Natural killer cell (primary cell): ENCODE results near the gene PPP1R3D. TPM values are rescaled to one million over a fixed set of nuclear protein-coding genes. Genes with fewer than 3 reads are reported as not detected.

Experiments used
- ATAC-seq, 3 donors: fragments of 150-1000 bp in 2 of 3; fragments of 200-7000 bp in 1 of 3; cut with Tn5 transposase; 1 replicate in 1 of 3; 2 replicates in 2 of 3; pipeline ENCODE4 v1.10.0; 2021; ENCODE audit warnings: mild to moderate bottlenecking in 2 of 3, moderate library complexity in 2 of 3
- DNase-seq, 2 donors: peaks; one replicate each; pipeline versions ENCODE4 v3.0.0 to v3.0.0-alpha.2; 2013 to 2021; ENCODE audit warnings: mixed read lengths in 1 of 2
- H3K27ac ChIP-seq: one replicate; pipeline ENCODE4 v1.5.1; 2013; ENCODE audit warnings: mild to moderate bottlenecking, low read length
- H3K27me3 ChIP-seq: one replicate; pipeline ENCODE4 v1.6.1; 2013; ENCODE audit warnings: low read length; ENCODE audit not compliant: control insufficient read depth, insufficient read depth
- H3K36me3 ChIP-seq: one replicate; pipeline ENCODE4 v1.6.1; 2013; ENCODE audit warnings: low read length; ENCODE audit not compliant: control insufficient read depth, insufficient read depth
- H3K4me1 ChIP-seq: one replicate; pipeline ENCODE4 v1.6.1; 2013; ENCODE audit warnings: low read length; ENCODE audit not compliant: control insufficient read depth, insufficient read depth
- H3K4me3 ChIP-seq: one replicate; pipeline ENCODE4 v1.5.1; 2013; ENCODE audit warnings: low read length
- H3K9me3 ChIP-seq: one replicate; pipeline ENCODE4 v1.6.1; 2013; ENCODE audit warnings: low read length; ENCODE audit not compliant: control insufficient read depth, insufficient read depth
- H3K27ac Mint-ChIP-seq, 2 donors: one replicate each; pipeline ENCODE4 v1.8.0; 2022; ENCODE audit warnings: mild to moderate bottlenecking in 2 of 2, mixed read lengths in 2 of 2, moderate library complexity in 1 of 2
- H3K27me3 Mint-ChIP-seq, 2 donors: one replicate each; pipeline ENCODE4 v1.8.0; 2022; ENCODE audit warnings: low read depth in 2 of 2, mixed read lengths in 2 of 2
- H3K36me3 Mint-ChIP-seq: one replicate; pipeline ENCODE4 v1.8.0; 2022; ENCODE audit warnings: mixed read lengths
- H3K4me1 Mint-ChIP-seq, 2 donors: one replicate each; pipeline ENCODE4 v1.8.0; 2022; ENCODE audit warnings: mixed read lengths in 2 of 2
- H3K4me3 Mint-ChIP-seq: one replicate; pipeline ENCODE4 v1.8.0; 2022; ENCODE audit warnings: mild to moderate bottlenecking, moderate library complexity, mixed read lengths
- H3K9me3 Mint-ChIP-seq, 2 donors: one replicate each; pipeline ENCODE4 v1.8.0; 2022; ENCODE audit warnings: mixed read lengths in 2 of 2
- WGBS: methylation state at CpG from one replicate; pipeline ENCODE4 v1.1.7; 2013; ENCODE audit warnings: missing lambda C conversion rate; ENCODE audit not compliant: insufficient coverage; 5-methylcytosine and 5-hydroxymethylcytosine counted together
- intact Hi-C: fragments of 100-400 bp; cut with micrococcal nuclease; formaldehyde crosslinking; loops from one replicate; pipeline ENCODE4 v1.14.2; 2022
- total RNA-seq, 4 donors: library from RNA; stranded (reverse); fragments of 120-200 nt in 1 of 4; gene quantifications; one replicate each; pipeline versions ENCODE4 v1.2.3 to v1.2.4, GENCODE V29; 2013 to 2022
- TF ChIP-seq, protein P1 (sequence below): fragments of 200-600 bp; IDR thresholded peaks from one replicate; pipeline ENCODE4 v1.8.0; 2022; ENCODE audit warnings: antibody characterized with exemption

PPP1R3D gene
- total RNA-seq, 3 donors from 2014 or later (not counting 1 experiment from before 2014, with no cell fraction given): 3.5 to 6.9 (median 6.7) TPM

DNA sequence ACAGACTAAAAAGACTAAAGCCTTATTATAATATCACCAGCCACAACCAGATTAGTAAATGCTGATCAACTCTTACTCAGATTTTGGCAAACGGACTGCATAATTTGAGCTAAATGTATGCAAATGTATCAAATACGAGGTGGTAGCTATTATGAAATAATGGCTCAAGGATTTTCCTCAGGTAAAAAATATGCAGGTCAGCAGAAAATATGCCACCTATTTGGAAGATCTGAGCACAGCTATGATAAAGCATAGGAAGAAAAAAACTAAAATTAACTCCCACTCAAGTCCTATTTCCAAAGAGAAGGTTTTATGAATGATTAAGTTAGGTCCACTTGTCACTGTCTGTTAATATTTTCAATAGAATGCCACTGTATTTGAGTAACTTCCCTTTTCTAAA, 29.1 kb downstream of the PPP1R3D start:
- intact Hi-C loops: no loop called here
- Mint-ChIP-seq H3K27me3 (peaks cover 0 to 3% of the 10 kb centered on the region in 2 donors), H3K4me3 (no peak overlapping the region), H3K36me3 (no peaks in the 10 kb centered on the region), H3K4me1 (no peaks in the 10 kb centered on the region), H3K27ac (no peak overlapping the region), H3K9me3 (no peaks in the 10 kb centered on the region)
- H3K27ac ChIP-seq: no peak overlapping the region
- TF ChIP-seq, protein P1, sequence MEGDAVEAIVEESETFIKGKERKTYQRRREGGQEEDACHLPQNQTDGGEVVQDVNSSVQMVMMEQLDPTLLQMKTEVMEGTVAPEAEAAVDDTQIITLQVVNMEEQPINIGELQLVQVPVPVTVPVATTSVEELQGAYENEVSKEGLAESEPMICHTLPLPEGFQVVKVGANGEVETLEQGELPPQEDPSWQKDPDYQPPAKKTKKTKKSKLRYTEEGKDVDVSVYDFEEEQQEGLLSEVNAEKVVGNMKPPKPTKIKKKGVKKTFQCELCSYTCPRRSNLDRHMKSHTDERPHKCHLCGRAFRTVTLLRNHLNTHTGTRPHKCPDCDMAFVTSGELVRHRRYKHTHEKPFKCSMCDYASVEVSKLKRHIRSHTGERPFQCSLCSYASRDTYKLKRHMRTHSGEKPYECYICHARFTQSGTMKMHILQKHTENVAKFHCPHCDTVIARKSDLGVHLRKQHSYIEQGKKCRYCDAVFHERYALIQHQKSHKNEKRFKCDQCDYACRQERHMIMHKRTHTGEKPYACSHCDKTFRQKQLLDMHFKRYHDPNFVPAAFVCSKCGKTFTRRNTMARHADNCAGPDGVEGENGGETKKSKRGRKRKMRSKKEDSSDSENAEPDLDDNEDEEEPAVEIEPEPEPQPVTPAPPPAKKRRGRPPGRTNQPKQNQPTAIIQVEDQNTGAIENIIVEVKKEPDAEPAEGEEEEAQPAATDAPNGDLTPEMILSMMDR: no peak
- 96% methylated on average over 2 of the region's 2 CpGs for WGBS
- H3K36me3 ChIP-seq: no peaks in the 10 kb centered on the region
- no peak for ATAC-seq
- H3K9me3 ChIP-seq: no peaks in the 10 kb centered on the region
- H3K27me3 ChIP-seq: no peaks in the 10 kb centered on the region
- no peak for DNase-seq
- H3K4me1 ChIP-seq: no peaks in the 10 kb centered on the region
- H3K4me3 ChIP-seq: no peak overlapping the region

DNA sequence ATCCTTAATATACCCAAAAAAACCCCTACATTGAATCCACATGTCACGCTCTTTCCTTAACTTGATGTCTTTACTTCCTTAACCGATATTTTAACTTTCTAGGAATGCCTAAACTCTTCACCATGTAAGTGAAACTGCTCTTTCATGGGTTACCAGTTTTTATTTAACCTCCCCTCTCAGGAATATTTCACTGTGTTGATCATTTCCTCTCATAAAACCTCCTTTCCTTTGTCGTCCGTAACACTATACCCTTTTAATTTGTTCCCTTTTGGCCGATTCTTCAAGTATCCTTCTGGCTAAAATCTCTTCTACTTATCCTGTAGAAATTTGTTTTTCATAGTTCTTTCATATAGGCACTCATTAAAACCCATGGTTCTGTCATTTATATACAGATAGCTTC, 31.2 kb downstream of the PPP1R3D start:
- Histone ChIP-seq H3K27me3 (no peaks in the 10 kb centered on the region), H3K4me3 (no peak overlapping the region), H3K9me3 (no peaks in the 10 kb centered on the region), H3K27ac (no peak overlapping the region), H3K36me3 (no peaks in the 10 kb centered on the region), H3K4me1 (no peaks in the 10 kb centered on the region)
- peaks cover 0 to 3% of the 10 kb centered on the region in 2 donors for H3K27me3 Mint-ChIP-seq
- intact Hi-C loops: no loop called here
- DNase-seq (no peak), ATAC-seq (no peak)
- no peaks in the 10 kb centered on the region for H3K36me3 Mint-ChIP-seq
- H3K4me1 Mint-ChIP-seq: no peaks in the 10 kb centered on the region
- H3K27ac Mint-ChIP-seq: no peak overlapping the region
- no peak overlapping the region for H3K4me3 Mint-ChIP-seq
- no peaks in the 10 kb centered on the region for H3K9me3 Mint-ChIP-seq
- WGBS: 97% methylated on average over 5 of the region's 5 CpGs
- TF ChIP-seq, protein P1: no peak

DNA sequence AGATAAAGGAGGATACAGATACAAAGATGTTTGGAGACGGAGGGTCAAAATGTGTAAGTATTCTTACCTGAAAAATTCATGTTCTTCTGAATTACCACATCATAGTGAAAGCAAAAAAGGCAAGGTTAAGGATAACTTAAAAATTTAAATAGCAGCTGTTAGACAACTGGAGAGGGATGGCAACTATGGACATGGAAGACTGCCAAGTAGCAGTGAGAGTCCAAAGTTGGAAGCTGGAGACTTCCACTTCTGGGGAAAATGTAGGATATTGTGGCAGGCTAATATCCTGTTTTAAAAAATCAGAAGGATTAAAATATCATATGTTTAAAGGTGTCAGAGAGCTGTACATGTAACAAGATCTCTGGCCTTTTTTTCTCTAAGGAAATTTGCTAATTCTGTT, 36.5 kb downstream of the PPP1R3D start:
- ATAC-seq (no peak), DNase-seq (no peak)
- TF ChIP-seq, protein P1: no peak
- Histone ChIP-seq H3K9me3 (no peaks in the 10 kb centered on the region), H3K4me3 (no peak overlapping the region), H3K27me3 (no peaks in the 10 kb centered on the region), H3K27ac (no peak overlapping the region), H3K4me1 (no peaks in the 10 kb centered on the region), H3K36me3 (no peaks in the 10 kb centered on the region)
- intact Hi-C loops: no loop called here
- H3K36me3 Mint-ChIP-seq: no peaks in the 10 kb centered on the region
- H3K9me3 Mint-ChIP-seq: no peaks in the 10 kb centered on the region
- no peaks in the 10 kb centered on the region for H3K27me3 Mint-ChIP-seq
- H3K27ac Mint-ChIP-seq: no peak overlapping the region
- no peak overlapping the region for H3K4me3 Mint-ChIP-seq
- no peaks in the 10 kb centered on the region for H3K4me1 Mint-ChIP-seq
- WGBS: no CpG with 5 or more reads among the region's 1 CpG

DNA sequence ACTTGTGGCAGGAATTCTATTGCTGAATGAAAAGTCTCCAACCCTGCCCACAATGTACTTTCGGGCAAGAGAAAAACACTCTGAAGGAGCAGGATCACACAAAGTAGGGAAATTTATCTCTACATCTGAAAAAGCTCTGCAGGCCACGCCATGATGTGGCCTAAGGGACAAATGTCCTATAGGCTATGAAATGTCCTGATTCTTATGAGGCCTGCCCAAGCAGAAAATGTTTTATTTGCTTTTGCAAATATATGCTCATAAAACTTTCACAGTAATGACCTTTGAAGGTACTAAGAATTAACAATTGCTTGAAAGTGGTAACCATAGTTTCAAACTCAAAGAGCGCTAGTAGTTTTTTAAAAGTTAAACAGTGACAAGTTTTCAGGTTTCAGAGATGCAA, 37.6 kb downstream of the PPP1R3D start:
- TF ChIP-seq, protein P1: no peak

More for the DNA sequence above, 37.6 kb downstream of the PPP1R3D start:
- no peaks in the 10 kb centered on the region for H3K36me3 ChIP-seq
- H3K9me3 ChIP-seq: no peaks in the 10 kb centered on the region
- intact Hi-C loops: no loop called here
- H3K27ac ChIP-seq: no peak overlapping the region
- H3K4me1 ChIP-seq: no peaks in the 10 kb centered on the region
- H3K27me3 ChIP-seq: no peaks in the 10 kb centered on the region
- no peaks in the 10 kb centered on the region for H3K36me3 Mint-ChIP-seq
- H3K9me3 Mint-ChIP-seq: no peaks in the 10 kb centered on the region
- no peaks in the 10 kb centered on the region for H3K27me3 Mint-ChIP-seq
- H3K4me1 Mint-ChIP-seq: no peaks in the 10 kb centered on the region
- no peak overlapping the region for H3K4me3 Mint-ChIP-seq
- WGBS: 100% methylated on average over 3 of the region's 3 CpGs
- DNase-seq (no peak), ATAC-seq (no peak)
- H3K4me3 ChIP-seq: no peak overlapping the region
- H3K27ac Mint-ChIP-seq: no peak overlapping the region
